GM21367 (cell line): ENCODE data around the gene XPR1.
"Not testable (repeated sequence)": the region's sequence is repeated elsewhere in the genome, so short reads cannot be mapped to it uniquely, and the experiment has no call there.

Source experiments
- ATAC-seq: cut with Tn5 transposase; IDR thresholded peaks from one replicate; pipeline ENCODE4 v1.9.1; 2021; ENCODE audit not compliant: unreplicated experiment

Gene XPR1

GRCh38 chr1:180642781-180643180 lies 11.0 kb downstream of the XPR1 start:
- ATAC-seq: no peak

- no peak for ATAC-seq
These were observed 11.9 kb downstream of the XPR1 start for GRCh38 chr1:180643693-180644092.

GRCh38 chr1:180644526-180645192 lies 12.8 kb downstream of the XPR1 start:
- no peak for ATAC-seq

GRCh38 chr1:180645261-180645660 lies 13.4 kb downstream of the XPR1 start:
- ATAC-seq: not testable (repeated sequence)

DNA sequence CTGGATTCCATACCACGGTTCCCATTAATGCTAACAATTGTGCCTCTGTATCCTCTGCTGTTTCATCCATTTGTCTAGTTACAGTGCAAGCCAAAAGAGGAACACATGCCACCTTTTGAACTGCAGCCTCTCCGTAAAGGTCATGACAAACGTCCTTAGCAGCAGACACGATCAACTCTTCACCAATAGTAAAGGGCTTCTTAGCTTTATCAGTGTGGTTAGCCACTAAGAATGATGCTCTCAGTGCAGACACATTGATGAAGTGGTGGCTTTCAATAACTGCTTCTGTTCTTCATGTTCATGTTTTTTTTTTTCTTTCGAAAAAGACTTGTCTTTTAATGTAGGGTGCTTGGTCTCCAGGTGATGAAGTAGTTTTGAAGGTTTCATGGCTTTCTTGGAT lies 14.3 kb downstream of the XPR1 start:
- ATAC-seq: no peak

GRCh38 chr1:180646547-180646946 lies 14.7 kb downstream of the XPR1 start:
- ATAC-seq: no peak

DNA sequence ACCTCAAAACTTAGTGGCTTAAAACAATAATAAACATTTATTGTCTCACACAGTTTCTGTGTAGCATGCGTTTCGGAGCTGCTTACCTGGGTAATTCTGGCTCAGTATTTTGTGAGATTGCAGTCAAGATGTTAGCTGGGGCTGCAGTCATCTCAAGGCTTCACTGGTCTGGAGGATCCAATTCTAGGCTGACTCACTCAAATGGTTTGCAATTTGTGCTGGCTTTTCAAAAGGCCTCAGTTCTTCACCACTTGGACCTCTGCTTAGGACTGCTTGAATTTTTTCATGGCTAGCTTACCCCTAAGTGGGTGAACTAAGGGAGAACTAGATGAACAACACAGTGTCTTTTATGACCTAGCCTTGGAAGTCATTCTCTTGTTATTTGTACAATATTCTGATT lies 21.0 kb downstream of the XPR1 start:
- ATAC-seq: no peak

GRCh38 chr1:180662709-180663108 lies 30.9 kb downstream of the XPR1 start:
- ATAC-seq: no peak

- no peak for ATAC-seq
These were observed 38.9 kb downstream of the XPR1 start for GRCh38 chr1:180670681-180671080.

DNA sequence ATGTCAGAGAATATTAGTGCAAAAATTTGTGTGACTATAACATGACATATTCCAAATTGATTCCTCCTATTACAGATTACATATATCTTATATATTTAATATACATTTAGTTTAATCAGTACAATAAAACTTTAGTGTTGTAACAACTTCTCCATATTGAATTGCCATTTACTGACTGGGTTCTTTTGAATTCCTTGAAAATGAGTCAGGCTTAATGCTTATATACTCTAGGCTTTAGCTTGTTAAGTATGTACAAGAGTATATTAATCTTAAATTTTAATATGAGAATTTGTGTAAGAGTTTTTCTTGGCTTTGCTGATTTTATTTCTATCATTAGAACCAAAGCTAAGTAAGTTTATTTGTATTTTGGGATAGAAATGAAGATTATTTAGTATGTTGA lies 40.3 kb downstream of the XPR1 start:
- no peak for ATAC-seq

DNA sequence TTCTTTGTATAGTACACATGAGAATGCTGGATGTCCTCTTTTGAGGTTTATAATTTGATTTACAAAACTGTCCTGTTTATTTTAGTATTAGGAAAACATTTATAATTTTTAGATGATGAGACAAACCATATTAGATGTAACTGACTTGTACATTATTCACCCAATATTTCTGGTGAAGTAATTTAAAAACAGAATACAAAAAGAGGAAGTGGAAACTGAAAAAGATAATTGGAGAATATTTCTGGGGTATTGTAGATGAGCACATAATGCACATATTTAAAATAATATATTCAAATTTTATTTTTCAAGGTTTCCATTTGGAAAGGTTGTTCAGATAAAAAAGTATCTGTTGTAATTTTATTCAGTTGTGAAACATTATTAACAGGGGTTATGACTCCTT lies 40.7 kb downstream of the XPR1 start:
- no peak for ATAC-seq

DNA sequence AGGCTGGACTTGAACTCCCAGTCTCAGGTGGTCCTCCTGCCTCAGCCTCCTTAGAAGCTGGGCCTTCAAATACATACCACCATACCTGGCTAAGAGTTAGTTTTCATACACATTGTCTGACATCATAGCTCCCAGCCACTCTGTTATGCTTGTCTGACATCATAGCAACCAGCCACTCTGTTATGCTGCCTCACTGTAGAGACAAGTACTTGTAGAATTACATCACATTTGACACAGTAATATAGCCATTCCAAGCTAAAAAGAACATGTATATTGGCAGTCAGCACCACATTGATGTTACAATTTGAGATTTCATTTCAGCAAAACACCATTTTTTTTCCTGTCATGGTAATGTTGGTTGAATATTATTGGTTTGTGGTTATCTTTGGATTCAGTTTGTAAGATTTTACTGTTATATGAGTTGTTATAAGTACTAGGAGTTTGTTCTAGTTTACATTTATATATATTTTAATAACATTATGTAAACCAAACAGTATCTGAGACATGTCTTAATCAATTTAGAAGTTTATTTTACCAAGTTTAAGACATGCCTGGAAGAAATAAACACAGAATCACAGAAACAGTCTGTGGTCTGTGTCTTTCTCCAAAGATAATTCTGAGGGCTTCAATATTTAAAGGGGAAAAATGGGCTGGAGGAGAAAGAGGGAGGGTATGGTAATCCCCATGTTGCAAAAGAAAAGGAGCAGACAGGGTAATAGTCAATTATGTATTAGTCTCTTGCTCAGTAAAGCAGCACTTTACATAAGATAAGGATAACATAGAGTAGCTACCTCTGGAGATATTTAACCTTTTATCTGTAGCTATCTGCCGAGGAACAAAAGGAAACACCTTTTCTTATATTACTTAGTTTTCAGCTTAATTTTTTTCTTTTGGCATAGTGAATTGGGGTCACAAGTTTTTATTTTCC lies 43.0 kb downstream of the XPR1 start:
- no peak for ATAC-seq

DNA sequence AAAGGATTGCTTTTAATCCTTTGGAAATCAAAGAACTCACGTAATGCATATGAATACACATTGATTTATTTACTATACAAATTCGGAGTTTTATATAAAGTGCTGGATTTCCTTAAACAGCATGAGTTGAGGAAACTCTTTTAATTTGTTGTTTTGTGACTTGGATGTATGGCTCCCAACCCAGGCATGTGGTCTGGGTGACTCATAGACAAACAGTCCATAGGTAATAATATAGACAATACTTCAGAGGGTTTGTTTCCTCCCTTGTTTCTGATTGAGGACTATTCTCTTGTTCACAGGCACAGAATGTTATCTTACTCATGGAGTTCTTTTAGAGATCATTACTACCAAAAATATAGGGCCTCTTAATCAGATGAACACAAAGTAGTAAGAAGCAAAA lies 43.8 kb downstream of the XPR1 start:
- ATAC-seq: no peak

DNA sequence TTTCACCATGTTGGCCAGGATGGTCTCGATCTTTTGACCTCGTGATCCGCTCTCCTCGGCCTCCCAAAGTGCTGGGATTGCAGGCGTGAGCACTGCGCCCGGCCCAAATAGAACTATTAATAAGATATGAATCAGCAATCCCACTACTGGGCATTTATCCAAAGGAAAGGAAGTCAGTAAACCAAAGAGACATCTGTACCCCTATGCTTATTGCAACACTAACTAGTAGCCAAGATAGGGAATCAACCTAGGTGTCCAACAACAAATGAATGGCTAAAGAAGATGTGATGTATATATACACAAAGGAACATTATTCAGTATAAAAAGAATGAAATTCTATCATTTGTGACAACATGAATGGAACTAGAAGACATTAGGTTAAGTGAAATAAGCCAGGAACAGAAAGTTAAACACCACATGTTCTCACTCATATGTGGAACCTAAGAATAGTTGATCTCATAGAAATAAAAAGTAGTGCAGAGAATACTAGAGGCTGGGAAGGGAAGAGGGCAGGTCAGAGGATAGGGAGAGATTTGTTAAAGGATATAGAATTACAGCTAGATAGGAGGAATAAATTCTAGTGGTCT lies 48.8 kb downstream of the XPR1 start:
- no peak for ATAC-seq

GRCh38 chr1:180683117-180683516 lies 51.3 kb downstream of the XPR1 start:
- not testable (repeated sequence) for ATAC-seq

- no peak for ATAC-seq
These were observed 59.6 kb downstream of the XPR1 start for GRCh38 chr1:180691322-180691913.

DNA sequence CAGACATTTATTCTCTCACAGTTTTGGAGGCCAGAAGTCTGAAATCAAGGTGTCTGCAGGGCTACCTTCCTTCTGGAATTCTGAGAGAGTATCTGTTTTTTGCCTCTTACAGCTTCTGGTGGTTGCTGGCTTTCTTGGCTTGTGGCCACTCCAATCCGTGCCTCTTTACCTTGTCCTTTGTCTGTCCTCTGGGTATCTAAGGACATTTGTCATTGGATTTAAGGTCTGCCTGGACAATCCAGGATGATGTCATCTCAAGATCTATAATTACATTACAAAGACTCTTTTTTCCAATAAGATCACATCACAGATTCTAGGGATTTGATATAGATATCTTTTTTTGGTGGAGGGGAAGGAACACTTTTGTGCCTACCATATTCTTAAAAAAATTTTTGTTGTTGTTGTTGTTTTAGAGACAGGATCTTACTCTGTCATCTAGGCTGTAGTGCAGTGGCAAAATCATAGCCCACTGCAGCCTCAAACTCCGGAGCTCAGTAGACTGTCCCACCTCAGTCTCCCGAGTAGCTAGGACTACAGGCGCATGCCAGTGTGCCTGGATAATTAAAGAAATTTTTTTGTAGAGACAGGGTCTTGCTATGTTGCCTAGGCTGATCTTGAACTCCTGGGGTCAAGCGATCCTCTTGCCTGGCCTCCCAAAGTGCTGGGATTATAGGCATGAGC lies 61.9 kb downstream of the XPR1 start:
- no peak for ATAC-seq

DNA sequence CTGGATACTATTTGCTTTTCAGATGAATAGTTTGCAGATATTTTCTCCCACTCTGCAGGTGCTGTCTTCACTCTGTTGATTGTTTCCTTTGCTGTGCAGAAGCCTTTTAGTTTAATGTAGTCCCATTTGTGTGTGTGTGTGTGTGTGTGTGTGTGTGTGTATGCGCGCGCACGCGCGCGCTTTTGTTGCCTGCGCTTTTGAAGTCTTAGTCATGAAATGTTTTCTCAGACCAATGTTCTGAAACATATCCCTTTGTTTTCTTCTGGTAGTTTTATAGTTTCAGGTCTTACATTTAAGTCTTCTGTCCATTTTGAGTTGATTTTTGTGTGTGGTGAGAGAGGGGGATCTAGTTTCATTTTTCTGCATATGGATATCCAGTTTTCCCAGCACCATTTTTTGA lies 63.5 kb downstream of the XPR1 start:
- no peak for ATAC-seq

DNA sequence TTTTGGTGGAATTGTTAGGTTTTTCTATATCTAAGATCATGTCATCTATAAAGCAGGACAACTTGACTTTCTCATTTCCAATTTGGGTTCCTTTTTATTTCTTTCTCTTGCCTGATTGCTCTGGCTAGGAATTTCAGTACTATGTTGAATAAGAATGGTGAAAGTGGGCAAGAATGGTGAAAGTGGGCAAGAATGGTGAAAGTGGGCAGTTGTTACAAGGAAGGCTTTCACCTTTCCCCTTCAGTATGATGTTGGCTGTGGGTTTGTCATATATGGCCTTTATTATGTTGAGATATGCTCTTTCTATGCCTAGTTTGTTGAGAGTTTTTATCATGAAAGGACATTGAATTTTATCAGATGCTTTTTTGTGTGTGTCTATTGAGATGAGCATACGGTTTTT lies 64.5 kb downstream of the XPR1 start:
- ATAC-seq: no peak

GRCh38 chr1:180698580-180698979 lies 66.8 kb downstream of the XPR1 start:
- no peak for ATAC-seq

- ATAC-seq: not testable (repeated sequence)
These were observed 70.6 kb downstream of the XPR1 start for GRCh38 chr1:180702376-180702775.
